ENCODE data around the gene CDC25A. TPM values are rescaled to one million over a fixed set of nuclear protein-coding genes. Genes with fewer than 3 reads are reported as not detected.

CDC25A gene
- total RNA-seq, 2 donors from 2014 or later, result 40.4 to 50.9 TPM

- Histone ChIP-seq H3K4me1 (ENCODE audit: control insufficient read depth, insufficient read depth, low read length) (peaks cover 12% of the 10 kb centered on the region), H3K36me3 (ENCODE audit: control insufficient read depth, insufficient read depth, low read length) (no peaks in the 10 kb centered on the region), H3K9me3 (ENCODE audit: control insufficient read depth, low read length) (no peaks in the 10 kb centered on the region), H3K27ac (ENCODE audit: low read depth, low read length) (peak overlapping the region; percentile 49), H3K4me3 (ENCODE audit: low read length) (no peak overlapping the region), H3K9ac (ENCODE audit: extremely low read depth, low read length, poor library complexity, severe bottlenecking) (no peak overlapping the region), H3K27me3 (ENCODE audit: control insufficient read depth, insufficient read depth, low read length, poor library complexity, severe bottlenecking) (no peaks in the 10 kb centered on the region)
- no peak for DNase-seq
- WGBS, 2 experiments (ENCODE audit: insufficient coverage in 1 of 2, insufficient read length in 1 of 2), result 94 to 100% methylated on average over 1 to 2 of the region's 2 CpGs
- Mint-ChIP-seq H3K4me3 (no peak overlapping the region), H3K27me3 (ENCODE audit: insufficient read depth) (no peaks in the 10 kb centered on the region), H3K9me3 (no peaks in the 10 kb centered on the region), H3K36me3 (ENCODE audit: low read depth) (no peaks in the 10 kb centered on the region), H3K27ac (no peak overlapping the region), H3K4me1 (peaks cover 14% of the 10 kb centered on the region)
- TF ChIP-seq CTCF (conservative IDR thresholded peaks at IDR 0.05), result no peak
Observed at GRCh38 chr3:48129921-48130320, 58.3 kb downstream of the CDC25A start.

- no peak overlapping the region for H3K4me3 ChIP-seq (ENCODE audit: low read length)
- H3K36me3 ChIP-seq (ENCODE audit: control insufficient read depth, insufficient read depth, low read length), result no peaks in the 10 kb centered on the region
- H3K9me3 ChIP-seq (ENCODE audit: control insufficient read depth, low read length), result no peaks in the 10 kb centered on the region
- Mint-ChIP-seq H3K4me3 (no peak overlapping the region), H3K27ac (no peak overlapping the region), H3K27me3 (ENCODE audit: insufficient read depth) (no peaks in the 10 kb centered on the region), H3K4me1 (peaks cover 15% of the 10 kb centered on the region), H3K36me3 (ENCODE audit: low read depth) (no peaks in the 10 kb centered on the region), H3K9me3 (no peaks in the 10 kb centered on the region)
- no peak overlapping the region for H3K9ac ChIP-seq (ENCODE audit: extremely low read depth, low read length, poor library complexity, severe bottlenecking)
- TF ChIP-seq CTCF (conservative IDR thresholded peaks at IDR 0.05), result no peak
- WGBS, 2 experiments (ENCODE audit: insufficient coverage in 1 of 2, insufficient read length in 1 of 2), result 78% methylated on average over 1 of the region's 1 CpG; no CpG with 5 or more reads in 1 of the 2 experiments
- no peak for DNase-seq
- H3K27me3 ChIP-seq (ENCODE audit: control insufficient read depth, insufficient read depth, low read length, poor library complexity, severe bottlenecking), result no peaks in the 10 kb centered on the region
- peaks cover 12% of the 10 kb centered on the region for H3K4me1 ChIP-seq (ENCODE audit: control insufficient read depth, insufficient read depth, low read length)
- no peak overlapping the region for H3K27ac ChIP-seq (ENCODE audit: low read depth, low read length)
Observed at GRCh38 chr3:48128774-48129173, 59.4 kb downstream of the CDC25A start.

GRCh38 chr3:48125886-48126622 is 62.2 kb downstream of the CDC25A start:
- Histone ChIP-seq H3K4me3 (ENCODE audit: low read length) (no peak overlapping the region), H3K36me3 (ENCODE audit: control insufficient read depth, insufficient read depth, low read length) (no peaks in the 10 kb centered on the region), H3K9me3 (ENCODE audit: control insufficient read depth, low read length) (no peaks in the 10 kb centered on the region), H3K9ac (ENCODE audit: extremely low read depth, low read length, poor library complexity, severe bottlenecking) (no peak overlapping the region), H3K27me3 (ENCODE audit: control insufficient read depth, insufficient read depth, low read length, poor library complexity, severe bottlenecking) (no peaks in the 10 kb centered on the region), H3K27ac (ENCODE audit: low read depth, low read length) (no peak overlapping the region), H3K4me1 (ENCODE audit: control insufficient read depth, insufficient read depth, low read length) (peaks cover 12% of the 10 kb centered on the region)
- H3K27ac Mint-ChIP-seq, result no peak overlapping the region
- no peak overlapping the region for H3K4me3 Mint-ChIP-seq
- H3K9me3 Mint-ChIP-seq, result no peaks in the 10 kb centered on the region
- TF ChIP-seq CTCF (conservative IDR thresholded peaks at IDR 0.05), result no peak
- DNase-seq, result no peak
- H3K36me3 Mint-ChIP-seq (ENCODE audit: low read depth), result no peaks in the 10 kb centered on the region
- peaks cover 17% of the 10 kb centered on the region for H3K4me1 Mint-ChIP-seq
- WGBS, 2 experiments (ENCODE audit: insufficient coverage in 1 of 2, insufficient read length in 1 of 2), result 95 to 97% methylated on average over 5 to 9 of the region's 9 CpGs
- peaks cover 2% of the 10 kb centered on the region for H3K27me3 Mint-ChIP-seq (ENCODE audit: insufficient read depth)
